ENCODE data around the gene HLA-DMA.

HLA-DMA gene

DNA sequence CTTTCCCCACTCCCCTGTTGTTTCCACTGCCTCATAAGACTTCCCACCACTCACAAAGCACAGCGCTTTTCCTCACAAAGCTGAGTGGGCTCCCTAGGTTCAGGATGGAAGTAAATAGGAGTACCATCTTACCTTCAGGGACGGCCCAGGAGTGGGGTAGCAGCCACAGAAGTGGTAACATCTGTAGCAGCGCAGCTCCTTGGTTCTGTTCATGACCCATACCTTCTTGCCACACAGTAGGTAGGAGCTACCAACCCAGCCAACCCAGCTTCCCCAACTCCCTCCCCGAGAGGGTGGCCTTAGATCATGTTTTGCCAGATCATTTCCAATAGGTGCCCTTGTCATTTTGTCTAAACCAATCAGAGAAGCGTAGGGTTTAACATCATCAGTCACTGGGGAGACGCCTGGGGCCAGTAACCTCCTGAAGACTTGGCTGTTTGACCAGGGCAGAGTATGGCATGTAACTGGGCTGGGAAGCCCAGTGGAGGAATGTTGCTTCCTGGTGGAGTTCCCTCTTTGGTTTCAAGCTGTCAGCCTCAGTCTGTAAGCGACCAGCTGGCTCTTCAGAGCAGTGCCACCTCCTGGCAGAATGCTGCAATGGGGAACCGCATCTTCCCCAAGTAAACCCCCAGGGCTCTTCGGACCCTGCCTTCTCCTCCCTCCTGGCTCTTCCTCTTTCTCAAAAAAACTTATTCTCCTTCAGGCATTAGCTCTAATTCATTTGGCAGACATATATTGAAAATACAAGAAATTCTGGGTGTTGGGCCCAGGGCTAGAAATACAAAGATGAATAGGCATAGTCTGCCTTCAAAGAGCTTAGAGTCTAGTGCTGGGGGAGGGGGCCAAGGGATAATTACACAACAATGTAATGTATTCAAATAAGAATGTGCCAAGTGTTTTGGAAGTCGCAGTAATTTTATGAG lies at the start of gene HLA-DMA:
Gene HLA-DMA (minus strand): TSS at position 281 of the 923 bp plus-strand sequence. CDS start 61 bp downstream, at position 220.
- DNase-seq (ENCODE audit: low read depth in 3 of 3) = peak; percentile 45 to 56 (median 48)

DNA sequence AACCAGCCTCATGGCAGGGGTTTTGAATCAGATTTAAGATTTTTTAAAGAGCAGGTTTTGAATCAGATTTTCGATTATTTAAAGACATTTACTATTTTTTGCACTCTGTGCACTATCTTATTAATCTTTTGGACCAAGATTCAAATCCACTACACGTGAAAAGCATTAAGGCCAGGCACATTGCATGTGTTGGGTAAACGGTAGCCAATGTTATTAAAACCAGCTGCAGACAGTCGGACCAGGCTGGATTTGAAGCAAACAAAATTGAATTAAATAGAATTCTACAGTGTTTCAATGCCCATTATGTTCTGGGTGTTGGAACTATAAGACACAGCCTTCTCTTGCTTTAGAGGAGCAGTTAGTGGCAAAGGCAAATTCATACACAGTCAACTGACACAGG lies 48.8 kb upstream of the HLA-DMA start:
- no peak for DNase-seq (ENCODE audit: low read depth in 3 of 3)

DNA sequence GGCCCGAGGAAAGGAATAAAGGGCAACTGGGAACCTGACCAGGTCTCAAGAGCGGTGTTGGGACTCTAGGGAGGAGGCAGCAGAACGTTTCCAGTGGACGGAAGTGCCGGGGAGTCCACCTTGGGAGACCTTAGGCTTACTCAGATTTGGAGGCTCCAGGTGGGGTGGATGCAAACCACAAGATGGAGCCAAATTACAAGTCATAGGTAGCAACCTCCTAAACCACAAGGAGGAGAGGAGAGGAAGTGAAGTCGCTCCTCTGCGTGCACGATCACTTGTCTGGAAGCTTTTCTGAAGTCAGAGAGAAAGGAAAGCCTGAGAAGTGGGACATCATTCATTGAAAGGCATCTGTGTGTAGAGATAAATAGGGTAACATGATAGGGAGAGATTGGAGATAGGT lies 47.2 kb upstream of the HLA-DMA start:
- DNase-seq (ENCODE audit: low read depth in 3 of 3) = no peak

DNA sequence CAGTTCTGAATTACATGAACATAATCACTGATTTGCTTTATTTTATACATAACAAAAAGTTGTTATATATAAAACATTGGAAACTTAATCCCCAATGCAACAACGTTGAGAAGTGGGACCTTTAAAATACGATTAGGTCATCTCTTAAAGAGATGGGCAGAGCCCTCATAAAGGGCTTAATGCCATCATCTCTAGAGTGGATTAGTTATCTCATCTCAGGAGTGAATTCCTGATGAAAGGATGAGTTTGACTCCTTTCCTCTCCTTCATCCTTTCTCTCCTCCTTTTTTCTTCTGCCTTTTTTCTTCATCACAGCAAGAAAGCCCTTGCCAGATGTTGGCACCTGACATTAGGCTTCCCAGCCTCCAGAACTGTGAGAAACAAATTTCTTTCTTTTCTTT lies 42.6 kb upstream of the HLA-DMA start:
- DNase-seq (ENCODE audit: low read depth in 3 of 3) = no peak

DNA sequence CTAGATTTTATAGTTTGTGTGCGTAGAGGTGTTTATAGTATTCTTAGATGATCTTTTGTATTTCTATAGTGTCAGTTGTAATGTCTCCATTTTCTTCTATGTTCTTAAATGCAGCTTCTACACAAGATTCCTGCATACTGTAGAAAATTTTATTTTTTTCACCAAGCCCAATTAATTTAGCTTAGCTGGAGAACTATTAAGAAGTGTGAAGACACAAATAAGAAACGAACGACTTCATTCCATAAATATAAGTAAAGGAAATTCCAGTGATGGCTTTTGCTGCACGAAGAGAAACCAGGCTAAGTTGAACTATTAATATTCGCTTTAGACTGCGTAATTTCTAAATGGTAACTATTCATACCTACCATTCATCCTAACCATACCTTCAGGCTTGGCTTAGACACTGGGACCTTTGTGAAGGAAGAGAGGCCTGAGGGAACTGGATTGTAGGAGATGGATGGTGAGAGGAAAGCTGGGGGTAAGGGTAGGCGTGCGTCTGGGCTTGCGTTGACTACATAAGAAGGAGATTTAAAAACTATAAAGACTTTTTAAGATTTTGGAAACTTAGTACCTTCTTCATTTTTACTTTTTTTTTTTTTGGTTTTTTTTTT lies 40.6 kb upstream of the HLA-DMA start:
- DNase-seq (ENCODE audit: low read depth in 3 of 3) = no peak

DNA sequence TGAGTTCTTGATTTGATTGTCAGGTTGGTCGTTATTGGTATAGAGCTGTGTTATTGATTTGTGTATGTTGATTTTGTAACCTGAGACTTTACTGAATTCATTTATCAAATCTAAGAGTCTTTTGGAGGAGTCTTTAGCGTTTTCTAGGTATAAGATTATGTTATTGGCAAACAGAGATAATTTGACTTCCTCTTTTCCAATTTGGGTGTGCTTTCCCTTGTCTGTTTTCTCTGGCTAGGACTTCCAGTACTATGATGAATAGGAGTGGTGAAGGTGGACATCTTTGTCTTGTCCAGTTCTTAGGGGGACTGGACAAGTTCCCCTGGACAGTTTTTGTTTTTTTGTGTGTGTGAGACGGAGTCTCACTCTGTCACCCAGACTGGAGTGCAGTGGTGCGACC lies 39.1 kb upstream of the HLA-DMA start:
- DNase-seq (ENCODE audit: low read depth in 3 of 3) = no peak

DNA sequence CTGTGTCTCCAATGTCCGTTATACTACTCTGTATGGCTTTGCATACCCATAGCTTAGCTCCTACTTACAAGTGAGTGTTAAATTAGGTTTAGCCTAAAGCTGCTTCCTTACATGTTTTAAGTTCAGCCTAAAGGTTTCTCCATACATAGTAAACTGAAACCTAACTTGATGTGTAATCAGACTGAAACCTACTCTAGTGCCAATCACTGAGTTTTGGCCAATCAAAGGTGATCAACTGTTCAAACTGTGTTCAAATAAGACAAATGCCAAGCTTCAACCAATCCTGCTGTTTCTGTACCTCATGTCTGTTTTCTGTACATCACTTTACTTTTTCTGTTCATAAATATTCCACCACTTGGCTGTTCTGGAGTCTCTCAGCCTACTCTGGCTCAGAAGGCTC lies 36.5 kb upstream of the HLA-DMA start:
- DNase-seq (ENCODE audit: low read depth in 3 of 3) = no peak

DNA sequence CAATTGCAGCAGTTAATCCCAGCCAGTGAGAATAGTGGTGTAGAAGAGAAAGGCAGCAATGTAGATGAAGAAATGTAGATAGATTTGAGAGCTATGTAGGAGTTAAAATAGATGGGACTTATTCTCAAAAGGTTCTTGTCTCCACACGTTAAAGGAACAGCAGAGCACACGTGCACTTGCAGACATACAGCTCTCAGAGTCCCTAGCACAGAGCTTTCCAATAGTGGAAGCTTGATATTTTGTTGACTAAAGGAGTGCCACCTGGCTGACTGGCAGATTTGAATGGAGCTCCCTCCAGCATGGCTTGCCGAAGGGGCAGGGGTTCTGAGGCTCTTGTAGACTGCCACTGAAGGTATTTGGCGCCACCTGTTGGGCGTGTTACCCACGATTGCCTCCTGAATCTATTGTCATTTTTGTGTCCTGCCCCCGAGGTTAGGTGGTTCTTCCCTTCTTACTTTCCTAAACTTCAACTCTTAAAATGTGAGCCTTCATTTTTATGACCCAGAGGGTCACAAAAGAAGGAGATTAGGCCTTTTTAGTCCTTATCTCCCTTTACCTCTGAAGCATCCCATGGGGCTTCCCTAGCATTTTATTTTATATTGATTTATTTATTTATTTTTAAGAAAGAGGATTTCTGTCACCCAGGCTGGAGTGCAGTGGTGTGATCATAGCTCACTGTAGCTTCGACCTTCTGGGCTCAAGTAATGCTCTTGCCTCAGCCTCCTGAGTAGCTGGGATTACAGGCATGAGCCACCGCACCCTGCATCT lies 31.9 kb upstream of the HLA-DMA start:
- peak; percentile 81 to 88 (median 83) for DNase-seq (ENCODE audit: low read depth in 3 of 3)

DNA sequence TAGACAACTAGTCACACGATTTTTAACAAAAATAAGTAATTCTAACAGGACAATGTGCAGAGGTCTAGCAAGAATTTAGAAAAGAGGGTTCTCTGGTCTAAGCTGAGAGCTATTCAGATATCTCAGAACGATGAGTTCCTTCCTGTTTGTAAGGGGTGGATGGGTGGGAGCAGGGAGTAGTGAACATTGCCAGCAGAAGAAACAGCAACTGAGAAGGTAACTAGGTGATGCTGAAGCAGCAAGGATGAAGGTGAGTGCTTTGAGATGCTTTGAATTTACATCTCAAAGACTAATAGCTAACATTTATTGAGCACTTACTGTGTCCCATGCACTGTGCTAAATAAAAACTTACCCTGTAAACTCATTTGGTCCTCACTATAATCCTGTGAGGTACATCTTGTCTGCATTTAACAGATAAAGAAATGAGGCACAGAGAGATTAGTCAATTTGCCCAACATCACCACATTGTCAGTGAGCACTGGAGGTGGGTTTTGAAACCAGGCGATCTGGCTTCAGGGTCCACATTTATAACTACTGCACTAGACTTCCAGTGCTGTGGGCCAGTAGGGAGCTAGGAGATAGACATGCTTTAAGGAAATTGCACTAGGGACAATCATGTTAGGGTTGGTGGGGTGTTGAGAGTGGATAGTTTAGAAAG lies 31.2 kb upstream of the HLA-DMA start:
- no peak for DNase-seq (ENCODE audit: low read depth in 3 of 3)

DNA sequence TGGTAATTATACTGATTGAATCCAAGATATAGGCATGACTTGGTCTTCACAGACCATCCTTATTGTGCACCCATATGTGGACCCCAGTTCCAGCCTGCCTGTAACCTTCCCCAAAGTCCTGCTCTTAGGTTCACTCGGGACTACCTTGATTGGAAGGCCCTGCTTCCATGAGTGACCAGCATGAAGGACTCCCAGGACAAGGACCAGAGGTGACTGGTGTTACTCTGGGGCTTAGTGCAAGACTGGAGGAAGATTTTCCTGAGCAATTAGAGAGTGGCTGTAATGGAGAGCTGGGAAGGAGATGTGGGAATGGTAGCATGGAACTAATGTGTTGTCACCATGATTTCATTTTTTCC lies 30.6 kb upstream of the HLA-DMA start:
- no peak for DNase-seq (ENCODE audit: low read depth in 3 of 3)

DNA sequence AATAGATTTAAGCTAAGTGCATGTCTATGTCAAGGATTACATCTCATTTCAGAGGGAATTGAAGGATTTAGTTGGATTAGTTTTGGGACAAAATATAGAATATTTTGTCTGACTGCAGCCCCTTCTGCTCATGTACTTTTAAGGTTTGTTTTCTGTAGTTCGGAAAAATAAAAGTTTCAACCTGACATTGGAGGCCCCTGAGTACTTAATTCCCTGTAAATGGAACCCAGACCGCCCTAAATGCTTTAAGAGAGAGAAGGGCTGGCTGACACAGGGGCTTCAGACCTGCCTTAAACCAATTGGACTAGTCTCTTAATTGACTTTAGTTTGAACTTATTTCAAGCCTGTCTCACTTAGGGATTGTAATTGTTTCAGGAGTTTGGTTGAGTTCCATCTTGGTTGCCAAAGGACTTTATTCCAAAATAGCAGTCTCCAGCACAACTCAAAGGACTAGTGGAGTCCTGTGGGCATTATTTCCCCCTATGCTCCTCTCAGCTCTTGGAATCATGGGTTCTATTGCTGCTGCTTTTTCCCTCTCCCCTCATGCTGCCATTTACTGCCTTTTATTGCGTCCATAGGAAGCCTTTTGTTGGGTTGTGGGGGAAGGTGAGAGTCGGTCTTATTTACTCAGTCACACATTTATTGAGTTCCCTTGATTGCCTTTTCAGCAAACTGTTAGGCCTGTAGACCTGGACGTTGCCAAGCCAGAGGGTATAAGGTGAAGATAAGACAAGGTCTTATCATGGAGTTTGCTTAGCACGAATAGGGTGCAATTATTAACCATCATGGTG lies 30.0 kb upstream of the HLA-DMA start:
- DNase-seq (ENCODE audit: low read depth in 3 of 3) = no peak

DNA sequence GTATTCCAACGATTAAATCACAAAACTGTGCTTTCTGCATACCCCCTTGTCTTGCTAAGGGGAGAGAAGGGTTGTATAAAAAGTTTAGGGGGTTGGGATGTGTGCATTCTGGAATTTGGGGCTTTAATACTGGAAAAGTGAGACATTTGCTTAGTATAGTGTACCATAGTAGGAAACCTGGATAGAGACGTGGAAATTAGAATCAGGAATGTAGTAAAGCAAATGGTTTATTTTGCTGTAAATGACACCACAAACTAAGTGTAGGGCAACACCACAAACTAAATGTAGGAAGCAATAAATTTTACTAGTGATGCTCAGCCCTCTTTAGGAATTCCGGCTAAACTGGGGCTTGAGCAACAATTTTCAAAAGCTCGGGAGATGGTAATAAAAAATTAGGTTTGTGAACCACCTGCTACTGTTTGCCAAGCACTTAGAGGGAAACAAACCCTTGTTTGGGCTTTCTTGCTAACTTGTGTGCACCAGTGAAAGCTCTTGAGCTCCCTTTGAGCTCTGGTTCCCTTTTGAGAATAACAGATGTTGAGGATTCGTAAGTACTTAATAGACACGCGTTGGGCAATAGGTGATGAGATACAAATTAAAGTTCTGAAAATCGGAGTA lies 29.3 kb upstream of the HLA-DMA start:
- no peak for DNase-seq (ENCODE audit: low read depth in 3 of 3)

DNA sequence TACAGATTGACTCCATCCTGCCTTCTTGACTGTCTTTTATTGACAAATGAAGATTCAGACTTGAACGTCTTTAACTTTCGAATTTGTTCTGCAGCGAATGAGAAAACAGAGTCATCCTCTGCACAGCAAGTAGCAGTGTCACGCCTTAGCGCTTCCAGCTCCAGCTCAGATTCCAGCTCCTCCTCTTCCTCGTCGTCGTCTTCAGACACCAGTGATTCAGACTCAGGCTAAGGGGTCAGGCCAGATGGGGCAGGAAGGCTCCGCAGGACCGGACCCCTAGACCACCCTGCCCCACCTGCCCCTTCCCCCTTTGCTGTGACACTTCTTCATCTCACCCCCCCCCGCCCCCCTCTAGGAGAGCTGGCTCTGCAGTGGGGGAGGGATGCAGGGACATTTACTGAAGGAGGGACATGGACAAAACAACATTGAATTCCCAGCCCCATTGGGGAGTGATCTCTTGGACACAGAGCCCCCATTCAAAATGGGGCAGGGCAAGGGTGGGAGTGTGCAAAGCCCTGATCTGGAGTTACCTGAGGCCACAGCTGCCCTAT lies 27.7 kb upstream of the HLA-DMA start:
- DNase-seq (ENCODE audit: low read depth in 3 of 3) = no peak

DNA sequence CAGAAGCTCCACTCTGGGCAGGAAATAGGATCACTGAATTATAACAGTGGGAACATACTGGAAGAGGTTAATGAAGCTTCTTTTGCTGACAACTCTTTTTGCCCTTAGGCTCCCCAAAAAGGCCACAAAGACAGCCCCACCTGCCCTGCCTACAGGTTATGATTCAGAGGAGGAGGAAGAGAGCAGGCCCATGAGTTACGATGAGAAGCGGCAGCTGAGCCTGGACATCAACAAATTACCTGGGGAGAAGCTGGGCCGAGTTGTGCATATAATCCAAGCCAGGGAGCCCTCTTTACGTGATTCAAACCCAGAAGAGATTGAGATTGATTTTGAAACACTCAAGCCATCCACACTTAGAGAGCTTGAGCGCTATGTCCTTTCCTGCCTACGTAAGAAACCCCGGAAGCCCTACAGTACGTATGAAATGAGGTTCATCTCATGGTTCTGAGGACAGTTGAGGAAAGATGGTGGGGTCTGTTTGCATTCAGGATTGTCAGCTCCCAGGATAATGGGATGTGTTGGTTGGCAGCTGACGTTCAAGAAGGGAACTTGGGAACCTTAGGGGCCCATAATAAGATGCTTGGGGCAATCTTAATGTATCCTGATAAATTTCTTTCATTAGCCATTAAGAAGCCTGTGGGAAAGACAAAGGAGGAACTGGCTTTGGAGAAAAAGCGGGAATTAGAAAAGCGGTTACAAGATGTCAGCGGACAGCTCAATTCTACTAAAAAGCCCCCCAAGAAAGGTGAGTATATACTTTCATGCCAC lies 27.0 kb upstream of the HLA-DMA start:
- DNase-seq (ENCODE audit: low read depth in 3 of 3) = no peak

DNA sequence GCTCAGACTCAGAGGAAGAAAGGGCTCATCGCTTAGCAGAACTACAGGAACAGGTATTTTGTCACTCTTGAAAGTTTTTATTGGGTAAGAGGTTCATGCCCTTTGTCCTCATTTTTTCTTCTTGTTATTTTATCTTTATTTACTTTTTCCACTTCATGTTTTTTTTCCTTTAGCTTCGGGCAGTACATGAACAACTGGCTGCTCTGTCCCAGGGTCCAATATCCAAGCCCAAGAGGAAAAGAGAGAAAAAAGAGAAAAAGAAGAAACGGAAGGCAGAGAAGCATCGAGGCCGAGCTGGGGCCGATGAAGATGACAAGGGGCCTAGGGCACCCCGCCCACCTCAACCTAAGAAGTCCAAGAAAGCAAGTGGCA lies 25.0 kb upstream of the HLA-DMA start:
- DNase-seq (ENCODE audit: low read depth in 3 of 3) = no peak

DNA sequence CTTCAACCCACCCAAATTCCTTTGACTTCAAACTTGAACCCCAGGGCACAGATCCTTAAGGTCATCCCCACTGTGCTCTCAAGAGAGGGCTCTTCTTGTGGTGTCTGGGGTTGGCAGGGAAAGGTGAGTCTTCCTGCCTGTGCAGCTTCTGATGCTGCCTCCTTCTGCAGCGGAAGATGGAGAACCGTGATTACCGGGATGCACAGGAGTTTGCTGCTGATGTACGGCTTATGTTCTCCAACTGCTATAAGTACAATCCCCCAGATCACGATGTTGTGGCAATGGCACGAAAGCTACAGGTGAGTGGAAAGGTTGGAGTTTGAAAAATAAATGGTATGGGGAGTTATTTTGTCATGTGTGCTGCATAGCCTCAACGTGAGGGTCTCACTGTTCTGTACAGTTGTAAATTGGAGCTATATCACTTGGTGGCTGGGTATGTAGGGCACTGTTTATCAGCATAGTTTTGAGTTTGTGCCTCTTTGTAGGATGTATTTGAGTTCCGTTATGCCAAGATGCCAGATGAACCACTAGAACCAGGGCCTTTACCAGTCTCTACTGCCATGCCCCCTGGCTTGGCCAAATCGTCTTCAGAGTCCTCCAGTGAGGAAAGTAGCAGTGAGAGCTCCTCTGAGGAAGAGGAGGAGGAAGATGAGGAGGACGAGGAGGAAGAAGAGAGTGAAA lies 24.5 kb upstream of the HLA-DMA start:
- no peak for DNase-seq (ENCODE audit: low read depth in 3 of 3)

DNA sequence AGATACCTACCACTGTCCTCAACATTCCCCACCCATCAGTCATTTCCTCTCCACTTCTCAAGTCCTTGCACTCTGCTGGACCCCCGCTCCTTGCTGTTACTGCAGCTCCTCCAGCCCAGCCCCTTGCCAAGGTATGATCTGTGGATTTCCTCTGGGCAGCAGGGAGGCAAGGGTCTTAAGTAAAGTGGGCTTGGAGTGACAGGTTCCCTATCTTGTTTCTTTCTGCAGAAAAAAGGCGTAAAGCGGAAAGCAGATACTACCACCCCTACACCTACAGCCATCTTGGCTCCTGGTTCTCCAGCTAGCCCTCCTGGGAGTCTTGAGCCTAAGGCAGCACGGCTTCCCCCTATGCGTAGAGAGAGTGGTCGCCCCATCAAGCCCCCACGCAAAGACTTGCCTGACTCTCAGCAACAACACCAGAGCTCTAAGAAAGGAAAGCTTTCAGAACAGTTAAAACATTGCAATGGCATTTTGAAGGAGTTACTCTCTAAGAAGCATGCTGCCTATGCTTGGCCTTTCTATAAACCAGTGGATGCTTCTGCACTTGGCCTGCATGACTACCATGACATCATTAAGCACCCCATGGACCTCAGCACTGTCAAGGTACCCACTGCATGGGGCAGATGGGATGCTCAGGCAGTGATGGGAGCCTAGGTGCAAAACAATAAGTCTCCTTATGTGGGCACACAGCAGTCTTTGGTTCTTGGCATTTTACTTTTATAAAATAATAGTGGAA lies 23.6 kb upstream of the HLA-DMA start:
- no peak for DNase-seq (ENCODE audit: low read depth in 3 of 3)

DNA sequence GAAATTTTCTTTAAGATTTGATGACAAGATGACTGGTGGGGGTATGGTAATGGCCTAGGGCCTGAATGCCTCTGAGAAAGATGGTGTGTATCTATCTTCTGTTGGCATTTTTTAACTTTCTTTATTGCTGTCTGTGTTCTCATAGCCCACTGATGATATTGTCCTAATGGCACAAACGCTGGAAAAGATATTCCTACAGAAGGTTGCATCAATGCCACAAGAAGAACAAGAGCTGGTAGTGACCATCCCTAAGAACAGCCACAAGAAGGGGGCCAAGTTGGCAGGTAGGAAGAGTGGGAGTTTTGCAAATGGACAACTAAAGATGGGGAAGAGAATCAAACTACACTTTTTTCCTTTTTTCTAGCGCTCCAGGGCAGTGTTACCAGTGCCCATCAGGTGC lies 23.0 kb upstream of the HLA-DMA start:
- DNase-seq (ENCODE audit: low read depth in 3 of 3) = no peak

Data from stimulated activated CD4-positive, alpha-beta T cell treated with anti-CD3 and anti-CD28 coated beads, TNF-alpha, amount 100 ng/mL, for 4 hours (primary cell).